Activated T-cell treated with anti-CD3 and anti-CD28 coated beads, Interleukin-2, amount 50 U/mL, for 4 hours (primary cell): ENCODE results near the gene HNRNPD. TPM values are rescaled to one million over a fixed set of nuclear protein-coding genes. Genes with fewer than 3 reads are reported as not detected.
A peak's percentile ranks its signal among the peaks of the same experiment; 100 is the strongest.
"Not testable (repeated sequence)": the region's sequence is repeated elsewhere in the genome, so short reads cannot be mapped to it uniquely, and the experiment has no call there.

Source experiments
- ATAC-seq, 2 donors: fragments of 200-7000 bp; cut with Tn5 transposase; one replicate each; pipeline ENCODE4 v1.10.0; 2021
- DNase-seq: peaks from one replicate; pipeline ENCODE4 v3.0.0-alpha.2; 2020
- H3K27me3 Mint-ChIP-seq: one replicate; pipeline ENCODE4 v1.8.0; 2021; ENCODE audit warnings: low read depth, mixed read lengths
- H3K36me3 Mint-ChIP-seq: one replicate; pipeline ENCODE4 v1.8.0; 2022; ENCODE audit warnings: mixed read lengths; ENCODE audit not compliant: insufficient read depth
- H3K4me1 Mint-ChIP-seq: one replicate; pipeline ENCODE4 v1.8.0; 2021; ENCODE audit warnings: low read depth, mixed read lengths
- H3K4me3 Mint-ChIP-seq: one replicate; pipeline ENCODE4 v1.8.0; 2021; ENCODE audit warnings: mild to moderate bottlenecking, moderate library complexity, mixed read lengths
- H3K9me3 Mint-ChIP-seq: one replicate; pipeline ENCODE4 v1.8.0; 2021; ENCODE audit warnings: mixed read lengths
- total RNA-seq, 3 donors: library from RNA; stranded (reverse); gene quantifications; one replicate each; pipeline ENCODE4 v1.2.1, GENCODE V29; 2021

HNRNPD gene
- total RNA-seq, 3 donors from 2014 or later = 447 to 507 (median 468) TPM

GRCh38 chr4:82360298-82361177 is 13.3 kb downstream of the HNRNPD start:
- peak; percentile 50 to 53 for ATAC-seq

GRCh38 chr4:82358847-82359246 is 14.9 kb downstream of the HNRNPD start:
- ATAC-seq = no peak
- H3K4me3 Mint-ChIP-seq = no peak overlapping the region
- no peak for DNase-seq
- no peaks in the 10 kb centered on the region for H3K9me3 Mint-ChIP-seq
- no peaks in the 10 kb centered on the region for H3K27me3 Mint-ChIP-seq
- peaks cover 44% of the 10 kb centered on the region for H3K36me3 Mint-ChIP-seq
- H3K4me1 Mint-ChIP-seq = peaks cover 77% of the 10 kb centered on the region

More at GRCh38 chr4:82360298-82361177, 13.3 kb downstream of the HNRNPD start:
- H3K9me3 Mint-ChIP-seq = no peaks in the 10 kb centered on the region
- H3K4me1 Mint-ChIP-seq = peaks cover 85% of the 10 kb centered on the region
- peaks cover 43% of the 10 kb centered on the region for H3K36me3 Mint-ChIP-seq
- no peak for DNase-seq
- H3K27me3 Mint-ChIP-seq = no peaks in the 10 kb centered on the region
- peak overlapping the region; percentile 1 for H3K4me3 Mint-ChIP-seq

GRCh38 chr4:82357640-82358039 is 16.2 kb downstream of the HNRNPD start:
- no peaks in the 10 kb centered on the region for H3K9me3 Mint-ChIP-seq
- DNase-seq (no peak), ATAC-seq (no peak)
- no peaks in the 10 kb centered on the region for H3K27me3 Mint-ChIP-seq
- H3K36me3 Mint-ChIP-seq = peaks cover 53% of the 10 kb centered on the region
- peaks cover 79% of the 10 kb centered on the region for H3K4me1 Mint-ChIP-seq
- H3K4me3 Mint-ChIP-seq = no peak overlapping the region

- DNase-seq = no peak
- H3K27me3 Mint-ChIP-seq = no peaks in the 10 kb centered on the region
- no peaks in the 10 kb centered on the region for H3K9me3 Mint-ChIP-seq
- no peak overlapping the region for H3K4me3 Mint-ChIP-seq
- peaks cover 65% of the 10 kb centered on the region for H3K4me1 Mint-ChIP-seq
- peaks cover 58% of the 10 kb centered on the region for H3K36me3 Mint-ChIP-seq
- ATAC-seq = no peak
Observed at GRCh38 chr4:82354788-82355187, 19.0 kb downstream of the HNRNPD start.

GRCh38 chr4:82352825-82353366 is 20.9 kb downstream of the HNRNPD start:
- H3K27me3 Mint-ChIP-seq = no peaks in the 10 kb centered on the region

GRCh38 chr4:82352118-82352824 is 21.5 kb downstream of the HNRNPD start:
- no peaks in the 10 kb centered on the region for H3K27me3 Mint-ChIP-seq
- ATAC-seq (no peak), DNase-seq (no peak)
- H3K36me3 Mint-ChIP-seq = peaks cover 52% of the 10 kb centered on the region
- no peak overlapping the region for H3K4me3 Mint-ChIP-seq
- H3K9me3 Mint-ChIP-seq = no peaks in the 10 kb centered on the region
- peaks cover 49% of the 10 kb centered on the region for H3K4me1 Mint-ChIP-seq

More at GRCh38 chr4:82352825-82353366, 20.9 kb downstream of the HNRNPD start:
- peaks cover 55% of the 10 kb centered on the region for H3K4me1 Mint-ChIP-seq
- peak overlapping the region; percentile 33 for H3K4me3 Mint-ChIP-seq
- peaks cover 57% of the 10 kb centered on the region for H3K36me3 Mint-ChIP-seq
- no peaks in the 10 kb centered on the region for H3K9me3 Mint-ChIP-seq
- peak; percentile 71 to 75 for ATAC-seq
- DNase-seq = no peak

GRCh38 chr4:82346126-82346525 is 27.7 kb downstream of the HNRNPD start:
- H3K4me3 Mint-ChIP-seq = no peak overlapping the region
- H3K36me3 Mint-ChIP-seq = peaks cover 20% of the 10 kb centered on the region
- DNase-seq (no peak), ATAC-seq (no peak)
- no peaks in the 10 kb centered on the region for H3K9me3 Mint-ChIP-seq
- peaks cover 16% of the 10 kb centered on the region for H3K4me1 Mint-ChIP-seq
- no peaks in the 10 kb centered on the region for H3K27me3 Mint-ChIP-seq

- ATAC-seq (no peak), DNase-seq (no peak)
- H3K9me3 Mint-ChIP-seq = no peaks in the 10 kb centered on the region
- no peaks in the 10 kb centered on the region for H3K27me3 Mint-ChIP-seq
- peaks cover 4% of the 10 kb centered on the region for H3K36me3 Mint-ChIP-seq
- H3K4me3 Mint-ChIP-seq = no peak overlapping the region
- H3K4me1 Mint-ChIP-seq = no peaks in the 10 kb centered on the region
Observed at GRCh38 chr4:82335043-82335442, 38.7 kb downstream of the HNRNPD start.

GRCh38 chr4:82333641-82334040 is 40.1 kb downstream of the HNRNPD start:
- H3K9me3 Mint-ChIP-seq, H3K4me1 Mint-ChIP-seq, H3K36me3 Mint-ChIP-seq, ATAC-seq, H3K4me3 Mint-ChIP-seq, DNase-seq, H3K27me3 Mint-ChIP-seq: not testable (repeated sequence)

- H3K4me1 Mint-ChIP-seq = no peaks in the 10 kb centered on the region
- peaks cover 2% of the 10 kb centered on the region for H3K36me3 Mint-ChIP-seq
- no peak overlapping the region for H3K4me3 Mint-ChIP-seq
- ATAC-seq (no peak), DNase-seq (no peak)
- H3K9me3 Mint-ChIP-seq = no peaks in the 10 kb centered on the region
- H3K27me3 Mint-ChIP-seq = no peaks in the 10 kb centered on the region
Observed at GRCh38 chr4:82331814-82332213, 42.0 kb downstream of the HNRNPD start.

- no peaks in the 10 kb centered on the region for H3K27me3 Mint-ChIP-seq
- H3K4me3 Mint-ChIP-seq = no peak overlapping the region
- no peaks in the 10 kb centered on the region for H3K4me1 Mint-ChIP-seq
- H3K36me3 Mint-ChIP-seq = no peaks in the 10 kb centered on the region
- DNase-seq (no peak), ATAC-seq (no peak)
- peaks cover 5% of the 10 kb centered on the region for H3K9me3 Mint-ChIP-seq
Observed at GRCh38 chr4:82320351-82320750, 53.4 kb downstream of the HNRNPD start.

GRCh38 chr4:82303063-82303462 is 70.7 kb downstream of the HNRNPD start:
- not testable (repeated sequence) for H3K9me3 Mint-ChIP-seq, H3K4me3 Mint-ChIP-seq, ATAC-seq, H3K4me1 Mint-ChIP-seq, H3K36me3 Mint-ChIP-seq, DNase-seq
- peaks cover 12% of the 10 kb centered on the region for H3K27me3 Mint-ChIP-seq
